Mesenchymal stem cell (in vitro differentiated cells and primary cell): ENCODE measurements around the gene AOC2.
"Not testable (repeated sequence)": the region's sequence is repeated elsewhere in the genome, so short reads cannot be mapped to it uniquely, and the experiment has no call there.

Source experiments
- DNase-seq: peaks from one replicate; pipeline ENCODE4 v3.0.0-alpha.2; 2013
- H2AFZ ChIP-seq: one replicate; pipeline ENCODE4 v1.6.1; 2013; ENCODE audit warnings: low read depth, mild to moderate bottlenecking, control low read depth, inconsistent platforms, low read length, moderate library complexity
- H2AK5ac ChIP-seq: 2 replicates; pipeline ENCODE4 v1.6.1; 2013; ENCODE audit warnings: low read length, moderate library complexity, mild to moderate bottlenecking, inconsistent platforms; ENCODE audit not compliant: severe bottlenecking
- H2BK120ac ChIP-seq: one replicate; pipeline ENCODE4 v1.6.1; 2013; ENCODE audit warnings: low read depth, mild to moderate bottlenecking, inconsistent platforms, low read length, moderate library complexity
- H2BK12ac ChIP-seq, 2 experiments: one replicate each; pipeline ENCODE4 v1.6.1; 2013; ENCODE audit warnings: inconsistent platforms in 2 of 2, low read length in 2 of 2, mild to moderate bottlenecking in 2 of 2, moderate library complexity in 2 of 2, control low read depth in 1 of 2
- H2BK15ac ChIP-seq: one replicate; pipeline ENCODE4 v1.6.1; 2013; ENCODE audit warnings: mild to moderate bottlenecking, low read depth, inconsistent platforms; ENCODE audit not compliant: poor library complexity, severe bottlenecking
- H2BK5ac ChIP-seq: 2 replicates; pipeline ENCODE4 v1.6.1; 2013; ENCODE audit warnings: low read depth, mild to moderate bottlenecking, low read length, control low read depth, inconsistent platforms; ENCODE audit not compliant: poor library complexity, severe bottlenecking
- H3K14ac ChIP-seq, 2 experiments: one replicate each; pipeline ENCODE4 v1.6.1; 2013; ENCODE audit warnings: inconsistent platforms in 2 of 2, low read length in 2 of 2, control low read depth in 1 of 2, mild to moderate bottlenecking in 1 of 2, moderate library complexity in 1 of 2
- H3K18ac ChIP-seq, 2 experiments: one replicate each; pipeline ENCODE4 v1.6.1; 2013; ENCODE audit warnings: inconsistent platforms in 2 of 2, low read length in 2 of 2, control low read depth in 1 of 2, low read depth in 1 of 2, mild to moderate bottlenecking in 1 of 2
- H3K23ac ChIP-seq, 2 experiments: one replicate each; pipeline ENCODE4 v1.6.1; 2013; ENCODE audit warnings: inconsistent platforms in 2 of 2, low read length in 2 of 2, mild to moderate bottlenecking in 2 of 2, moderate library complexity in 2 of 2, control low read depth in 1 of 2
- H3K27ac ChIP-seq: 2 replicates; pipeline ENCODE4 v1.5.1; 2013; ENCODE audit warnings: mild to moderate bottlenecking, moderate library complexity, low read length, control low read depth, inconsistent platforms; ENCODE audit not compliant: poor library complexity, severe bottlenecking
- H3K27me3 ChIP-seq, 2 experiments: 2 replicates each; pipeline versions ENCODE4 v1.6.1 to v1.7.0; 2013; ENCODE audit warnings: low read length in 2 of 2, mild to moderate bottlenecking in 2 of 2, moderate library complexity in 2 of 2, control low read depth in 1 of 2, inconsistent platforms in 1 of 2; ENCODE audit not compliant: control insufficient read depth in 1 of 2, insufficient read depth in 1 of 2
- H3K36me3 ChIP-seq, 2 experiments: 2 replicates each; pipeline versions ENCODE4 v1.6.1 to v1.7.0; 2013; ENCODE audit warnings: low read length in 2 of 2, control low read depth in 1 of 2, inconsistent platforms in 1 of 2, low read depth in 1 of 2, mild to moderate bottlenecking in 1 of 2; ENCODE audit not compliant: insufficient read depth in 2 of 2, control insufficient read depth in 1 of 2
- H3K4ac ChIP-seq, 2 experiments: one replicate each; pipeline ENCODE4 v1.6.1; 2013; ENCODE audit warnings: inconsistent platforms in 2 of 2, low read length in 2 of 2, mild to moderate bottlenecking in 2 of 2, moderate library complexity in 2 of 2, control low read depth in 1 of 2, low read depth in 1 of 2
- H3K4me1 ChIP-seq: 2 replicates; pipeline ENCODE4 v1.6.1; 2013; ENCODE audit warnings: low read depth, low read length, control low read depth; ENCODE audit not compliant: control insufficient read depth, insufficient read depth
- H3K4me2 ChIP-seq: 2 replicates; pipeline ENCODE4 v1.6.1; 2013; ENCODE audit warnings: low read length, mild to moderate bottlenecking, inconsistent platforms; ENCODE audit not compliant: poor library complexity, severe bottlenecking
- H3K4me3 ChIP-seq, 2 experiments: 2 replicates each; pipeline versions ENCODE4 v1.5.1 to v1.7.0; 2013; ENCODE audit warnings: low read length in 2 of 2, mild to moderate bottlenecking in 2 of 2, control low read depth in 1 of 2, low read depth in 1 of 2; ENCODE audit not compliant: insufficient read depth in 1 of 2
- H3K79me1 ChIP-seq: replicated peaks from 2 replicates; pipeline ENCODE4 v1.6.1; 2013; ENCODE audit warnings: mild to moderate bottlenecking, control low read depth, low read length, inconsistent platforms; ENCODE audit not compliant: poor library complexity, severe bottlenecking
- H3K9ac ChIP-seq: 2 replicates; pipeline ENCODE4 v1.7.0; 2013; ENCODE audit warnings: mild to moderate bottlenecking, low read length, moderate library complexity
- H3K9me3 ChIP-seq: 2 replicates; pipeline ENCODE4 v1.7.0; 2013; ENCODE audit warnings: mild to moderate bottlenecking, low read length; ENCODE audit not compliant: control insufficient read depth
- H4K8ac ChIP-seq: one replicate; pipeline ENCODE4 v1.6.1; 2013; ENCODE audit warnings: inconsistent platforms, mild to moderate bottlenecking, low read length, moderate library complexity
- H4K91ac ChIP-seq: one replicate; pipeline ENCODE4 v1.6.1; 2013; ENCODE audit warnings: mild to moderate bottlenecking, low read length, inconsistent platforms
- WGBS: methylation state at CpG from one replicate; pipeline ENCODE4 v1.1.7; 2013; ENCODE audit warnings: mixed read lengths; 5-methylcytosine and 5-hydroxymethylcytosine counted together

Gene AOC2

GRCh38 chr17:42851371-42852240 lies 7.2 kb downstream of the AOC2 start:
- H3K4me3 ChIP-seq, H2BK15ac ChIP-seq, H3K9ac ChIP-seq, H3K36me3 ChIP-seq, H2AK5ac ChIP-seq, DNase-seq, H3K4me2 ChIP-seq, H3K14ac ChIP-seq, H4K91ac ChIP-seq, H3K79me1 ChIP-seq, H2BK120ac ChIP-seq, H3K27ac ChIP-seq, H2AFZ ChIP-seq, H3K23ac ChIP-seq, H3K9me3 ChIP-seq, H3K18ac ChIP-seq, H2BK5ac ChIP-seq, H4K8ac ChIP-seq, H2BK12ac ChIP-seq, H3K4ac ChIP-seq: not testable (repeated sequence)
- H3K27me3 ChIP-seq = peaks cover 13 to 27% of the 10 kb centered on the region in 2 experiments
- 94% methylated on average over 12 of the region's 28 CpGs for WGBS
- H3K4me1 ChIP-seq = peaks cover 11% of the 10 kb centered on the region

- no peaks in the 10 kb centered on the region for H3K79me1 ChIP-seq
- no peak overlapping the region for H3K23ac ChIP-seq
- no peak overlapping the region for H2AFZ ChIP-seq
- peaks cover 11% of the 10 kb centered on the region for H3K4me1 ChIP-seq
- no peak overlapping the region for H2BK120ac ChIP-seq
- H3K27me3 ChIP-seq = peaks cover 13 to 31% of the 10 kb centered on the region in 2 experiments
- H4K8ac ChIP-seq = no peak overlapping the region
- no peak overlapping the region for H3K4ac ChIP-seq
- no peak overlapping the region for H2BK5ac ChIP-seq
- H3K4me2 ChIP-seq = no peak overlapping the region
- H3K14ac ChIP-seq = no peak overlapping the region
- no peak for DNase-seq
- no peak overlapping the region for H3K18ac ChIP-seq
- H3K9ac ChIP-seq = no peak overlapping the region
- no peaks in the 10 kb centered on the region for H3K9me3 ChIP-seq
- 90% methylated on average over 15 of the region's 15 CpGs for WGBS
- no peak overlapping the region for H2BK12ac ChIP-seq
- H4K91ac ChIP-seq = no peak overlapping the region
- no peak overlapping the region for H3K4me3 ChIP-seq
- no peaks in the 10 kb centered on the region for H3K36me3 ChIP-seq
- no peak overlapping the region for H3K27ac ChIP-seq
- H2BK15ac ChIP-seq = no peak overlapping the region
- no peak overlapping the region for H2AK5ac ChIP-seq
Observed at GRCh38 chr17:42852351-42852750, 8.0 kb downstream of the AOC2 start.

GRCh38 chr17:42853004-42853403 lies 8.6 kb downstream of the AOC2 start:
- Histone ChIP-seq H3K36me3 (no peaks in the 10 kb centered on the region), H4K8ac (no peak overlapping the region), H3K27ac (no peak overlapping the region), H2BK5ac (no peak overlapping the region), H3K79me1 (no peaks in the 10 kb centered on the region), H2BK12ac (no peak overlapping the region), H2BK15ac (no peak overlapping the region), H3K4ac (no peak overlapping the region), H3K4me3 (no peak overlapping the region), H3K27me3 (peaks cover 13 to 31% of the 10 kb centered on the region in 2 experiments), H2AFZ (no peak overlapping the region), H3K4me2 (no peak overlapping the region), H3K14ac (no peak overlapping the region), H3K9me3 (no peaks in the 10 kb centered on the region), H2BK120ac (no peak overlapping the region), H3K23ac (no peak overlapping the region), H3K9ac (no peak overlapping the region), H3K4me1 (peaks cover 11% of the 10 kb centered on the region), H3K18ac (no peak overlapping the region), H4K91ac (no peak overlapping the region), H2AK5ac (no peak overlapping the region)
- DNase-seq = no peak
- 73% methylated on average over 4 of the region's 4 CpGs for WGBS

- Histone ChIP-seq H3K4me3 (no peak overlapping the region), H3K27me3 (peaks cover 13 to 31% of the 10 kb centered on the region in 2 experiments), H4K91ac (no peak overlapping the region), H3K36me3 (no peaks in the 10 kb centered on the region), H3K9ac (no peak overlapping the region), H3K27ac (no peak overlapping the region), H2BK120ac (no peak overlapping the region), H2AK5ac (no peak overlapping the region), H2BK5ac (no peak overlapping the region), H2BK12ac (no peak overlapping the region), H3K4me1 (peaks cover 9% of the 10 kb centered on the region), H3K14ac (no peak overlapping the region), H3K18ac (no peak overlapping the region), H2AFZ (no peak overlapping the region), H3K4ac (no peak overlapping the region), H3K23ac (no peak overlapping the region), H2BK15ac (no peak overlapping the region), H3K4me2 (no peak overlapping the region), H3K79me1 (no peaks in the 10 kb centered on the region), H3K9me3 (no peaks in the 10 kb centered on the region), H4K8ac (no peak overlapping the region)
- WGBS = 94% methylated on average over 5 of the region's 5 CpGs
- no peak for DNase-seq
Observed at GRCh38 chr17:42853597-42853967, 9.2 kb downstream of the AOC2 start.
